GM23338 (cell line): ENCODE data around the gene SEMA4D. TPM values are rescaled to one million over a fixed set of nuclear protein-coding genes. Genes with fewer than 3 reads are reported as not detected.

Source experiments
- ATAC-seq: fragments of 200-7000 bp; cut with Tn5 transposase; 3 replicates; pipeline ENCODE4 v1.9.1; 2020
- DNase-seq: peaks from one replicate; pipeline ENCODE4 v3.0.0-alpha.2; 2015; ENCODE audit warnings: low spot score
- H2AFZ ChIP-seq: fragments of 200-600 bp; sonication (generic); 2 replicates; pipeline ENCODE4 v1.8.0; 2016; ENCODE audit warnings: antibody characterized with exemption, mild to moderate bottlenecking, moderate library complexity
- H3F3A ChIP-seq: fragments of 200-600 bp; sonication (generic); replicated peaks from 2 replicates; pipeline ENCODE4 v1.8.0; 2017; ENCODE audit warnings: antibody characterized with exemption, mixed run types, low read depth
- H3K27ac ChIP-seq: fragments of 200-600 bp; sonication (generic); 2 replicates; pipeline ENCODE4 v1.6.1; 2016; ENCODE audit warnings: low read depth
- H3K27me3 ChIP-seq: fragments of 200-600 bp; sonication (generic); 2 replicates; pipeline ENCODE4 v1.8.0; 2016; ENCODE audit warnings: mild to moderate bottlenecking, mixed run types, moderate library complexity; ENCODE audit not compliant: insufficient read depth
- H3K36me3 ChIP-seq: fragments of 200-600 bp; sonication (generic); 2 replicates; pipeline ENCODE4 v1.8.0; 2016; ENCODE audit warnings: mild to moderate bottlenecking; ENCODE audit not compliant: insufficient read depth
- H3K4me1 ChIP-seq: fragments of 200-600 bp; sonication (generic); 2 replicates; pipeline ENCODE4 v1.8.0; 2016; ENCODE audit warnings: mild to moderate bottlenecking, moderate library complexity; ENCODE audit not compliant: insufficient read depth
- H3K4me2 ChIP-seq: fragments of 200-600 bp; sonication (generic); 2 replicates; pipeline ENCODE4 v1.7.1; 2017; ENCODE audit warnings: mixed run types
- H3K4me3 ChIP-seq: fragments of 200-600 bp; sonication (generic); 2 replicates; pipeline ENCODE4 v1.6.1; 2016; ENCODE audit warnings: mixed run types
- H3K79me2 ChIP-seq: fragments of 200-600 bp; sonication (generic); replicated peaks from 2 replicates; pipeline ENCODE4 v1.8.0; 2017; ENCODE audit warnings: mild to moderate bottlenecking; ENCODE audit not compliant: insufficient read depth
- H3K9me2 ChIP-seq: fragments of 200-600 bp; sonication (generic); 2 replicates; pipeline ENCODE4 v1.8.0; 2017; ENCODE audit not compliant: insufficient read depth
- H4K20me1 ChIP-seq: fragments of 200-600 bp; sonication (generic); replicated peaks from 2 replicates; pipeline ENCODE4 v1.8.0; 2017; ENCODE audit warnings: mild to moderate bottlenecking; ENCODE audit not compliant: insufficient read depth
- H3K27ac Mint-ChIP-seq: 2 replicates; pipeline ENCODE4 v1.8.0; 2020; ENCODE audit warnings: inconsistent platforms, mild to moderate bottlenecking, moderate library complexity, mixed read lengths
- H3K27me3 Mint-ChIP-seq: 3 replicates; pipeline ENCODE4 v1.8.0; 2022; ENCODE audit warnings: low read depth, mild to moderate bottlenecking, moderate library complexity, mixed read lengths, inconsistent platforms; ENCODE audit not compliant: insufficient read depth, poor library complexity
- H3K36me3 Mint-ChIP-seq: 3 replicates; pipeline ENCODE4 v1.8.0; 2021; ENCODE audit warnings: low read depth, mild to moderate bottlenecking, inconsistent platforms, moderate library complexity, mixed read lengths
- H3K4me1 Mint-ChIP-seq: 3 replicates; pipeline ENCODE4 v1.8.0; 2020; ENCODE audit warnings: mild to moderate bottlenecking, inconsistent platforms, mixed read lengths
- H3K4me3 Mint-ChIP-seq: 3 replicates; pipeline ENCODE4 v1.8.0; 2021; ENCODE audit warnings: moderate library complexity, mild to moderate bottlenecking, inconsistent platforms, mixed read lengths
- H3K9me3 Mint-ChIP-seq: 3 replicates; pipeline ENCODE4 v1.8.0; 2020; ENCODE audit warnings: moderate library complexity, mild to moderate bottlenecking, inconsistent platforms, mixed read lengths
- CREB1 ChIP-seq: fragments of 250-450 bp; sonication (Bioruptor Pico); IDR thresholded peaks from 2 replicates; pipeline ENCODE4 v1.5.0; 2020; ENCODE audit warnings: low read depth, mild to moderate bottlenecking, moderate library complexity
- EZH2 ChIP-seq: fragments of 200-600 bp; sonication (generic); IDR thresholded peaks from one replicate; pipeline ENCODE4 v1.8.0; 2017; ENCODE audit warnings: antibody characterized with exemption, mild to moderate bottlenecking, low read depth; ENCODE audit not compliant: unreplicated experiment
- EZH2phosphoT487 ChIP-seq: fragments of 200-600 bp; sonication (generic); IDR thresholded peaks from one replicate; pipeline ENCODE4 v1.8.1; 2018; ENCODE audit warnings: antibody characterized with exemption; ENCODE audit not compliant: unreplicated experiment
- JUNB ChIP-seq: IDR thresholded peaks from one replicate; pipeline ENCODE4 v1.6.1; 2016; ENCODE audit warnings: antibody characterized with exemption; ENCODE audit not compliant: unreplicated experiment
- NANOG ChIP-seq: IDR thresholded peaks from 2 replicates; pipeline ENCODE4 v1.6.1; 2016; ENCODE audit warnings: antibody characterized with exemption, borderline replicate concordance
- POLR2AphosphoS5 ChIP-seq: IDR thresholded peaks from 2 replicates; pipeline ENCODE4 v1.6.1; 2016; ENCODE audit warnings: antibody characterized with exemption, low read depth
- REST ChIP-seq: IDR thresholded peaks from one replicate; pipeline ENCODE4 v1.6.1; 2018; ENCODE audit warnings: antibody characterized with exemption; ENCODE audit not compliant: unreplicated experiment
- STAT1 ChIP-seq: IDR thresholded peaks from one replicate; pipeline ENCODE4 v1.6.1; 2016; ENCODE audit warnings: antibody characterized with exemption; ENCODE audit not compliant: unreplicated experiment
- ZNF114 ChIP-seq: fragments of 250-450 bp; sonication (Bioruptor Pico); IDR thresholded peaks from 2 replicates; pipeline ENCODE4 v1.5.0; 2020; ENCODE audit warnings: mild to moderate bottlenecking, moderate library complexity
- ZNF331 ChIP-seq: fragments of 250-450 bp; sonication (Bioruptor Pico); IDR thresholded peaks from 2 replicates; pipeline ENCODE4 v1.5.0; 2020; ENCODE audit warnings: low read depth, mild to moderate bottlenecking, moderate library complexity
- polyA plus RNA-seq: library from polyadenylated mRNA; unstranded; fragments of >200 nt; fragmentation: Nextera tagmentation; extraction: Ambion mirVana; gene quantifications from 2 replicates; pipeline ENCODE4 v1.2.1, GENCODE V29; 2016
- total RNA-seq: library from RNA; depleted of rRNA; stranded (reverse); fragments of >200 nt; shearing (Covaris generic); gene quantifications from 2 replicates; pipeline ENCODE4 v1.2.3, GENCODE V29; 2014
- TF ChIP-seq, protein P1 (sequence below), 2 experiments: fragments of 200-600 bp in 1 of 2; sonication (generic) in 1 of 2; conservative IDR thresholded peaks; 2 replicates each; pipeline versions ENCODE4 v1.5.1 to v1.6.1; 2016 to 2017; ENCODE audit warnings: antibody characterized with exemption in 2 of 2, low read depth in 2 of 2, mild to moderate bottlenecking in 2 of 2, moderate library complexity in 1 of 2
- TF ChIP-seq, protein P2 (sequence below): IDR thresholded peaks from 2 replicates; pipeline ENCODE4 v1.6.1; 2016; ENCODE audit warnings: antibody characterized with exemption
- TF ChIP-seq, protein P3 (sequence below): fragments of 250-450 bp; sonication (Bioruptor Pico); IDR thresholded peaks from 2 replicates; pipeline ENCODE4 v1.5.0; 2020; ENCODE audit warnings: mild to moderate bottlenecking, moderate library complexity

The SEMA4D gene
- total and polyA plus RNA-seq, 2 experiments from 2014 or later, result 19.3 to 63.0 TPM

DNA sequence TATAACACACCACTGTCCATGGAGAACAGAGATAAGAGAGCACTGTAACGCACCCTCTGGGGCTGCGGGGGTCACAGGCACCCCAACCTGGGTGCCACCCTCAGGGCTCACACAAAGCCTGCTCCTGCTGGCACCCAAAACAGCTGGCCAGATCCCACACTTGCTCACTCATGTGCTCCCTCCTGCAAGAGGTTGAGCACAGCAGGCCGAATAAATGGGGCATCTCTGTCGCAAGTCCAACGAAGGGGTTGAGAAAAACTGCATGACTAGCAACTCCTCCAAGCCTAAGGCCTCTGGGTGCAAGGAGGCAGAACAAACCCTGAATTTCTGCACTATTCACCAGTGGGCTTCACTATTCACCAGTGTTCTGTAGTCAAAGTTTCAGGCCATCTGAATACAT is 99.3 kb downstream of the SEMA4D start:
- Histone ChIP-seq H3K9me2 (no peaks in the 10 kb centered on the region), H3K79me2 (no peaks in the 10 kb centered on the region), H2AFZ (no peak overlapping the region), H3K27me3 (no peaks in the 10 kb centered on the region), H3K4me1 (no peaks in the 10 kb centered on the region), H3F3A (no peaks in the 10 kb centered on the region), H3K4me2 (no peak overlapping the region), H3K27ac (no peak overlapping the region), H4K20me1 (peaks cover 7% of the 10 kb centered on the region; the same call in 1 of the 2 replicates), H3K4me3 (no peak overlapping the region), H3K36me3 (peaks cover 12% of the 10 kb centered on the region; the same call in 1 of the 2 replicates)
- Mint-ChIP-seq H3K4me3 (no peak overlapping the region), H3K9me3 (no peaks in the 10 kb centered on the region), H3K27ac (no peak overlapping the region), H3K36me3 (peaks cover 57% of the 10 kb centered on the region), H3K27me3 (peaks cover 4% of the 10 kb centered on the region), H3K4me1 (no peaks in the 10 kb centered on the region)
- no peak for DNase-seq
- no peak for TF ChIP-seq REST
- TF ChIP-seq JUNB, result no peak
- TF ChIP-seq EZH2, result no peak
- no peak for TF ChIP-seq STAT1
- TF ChIP-seq NANOG, result no peak
- TF ChIP-seq, protein P1, sequence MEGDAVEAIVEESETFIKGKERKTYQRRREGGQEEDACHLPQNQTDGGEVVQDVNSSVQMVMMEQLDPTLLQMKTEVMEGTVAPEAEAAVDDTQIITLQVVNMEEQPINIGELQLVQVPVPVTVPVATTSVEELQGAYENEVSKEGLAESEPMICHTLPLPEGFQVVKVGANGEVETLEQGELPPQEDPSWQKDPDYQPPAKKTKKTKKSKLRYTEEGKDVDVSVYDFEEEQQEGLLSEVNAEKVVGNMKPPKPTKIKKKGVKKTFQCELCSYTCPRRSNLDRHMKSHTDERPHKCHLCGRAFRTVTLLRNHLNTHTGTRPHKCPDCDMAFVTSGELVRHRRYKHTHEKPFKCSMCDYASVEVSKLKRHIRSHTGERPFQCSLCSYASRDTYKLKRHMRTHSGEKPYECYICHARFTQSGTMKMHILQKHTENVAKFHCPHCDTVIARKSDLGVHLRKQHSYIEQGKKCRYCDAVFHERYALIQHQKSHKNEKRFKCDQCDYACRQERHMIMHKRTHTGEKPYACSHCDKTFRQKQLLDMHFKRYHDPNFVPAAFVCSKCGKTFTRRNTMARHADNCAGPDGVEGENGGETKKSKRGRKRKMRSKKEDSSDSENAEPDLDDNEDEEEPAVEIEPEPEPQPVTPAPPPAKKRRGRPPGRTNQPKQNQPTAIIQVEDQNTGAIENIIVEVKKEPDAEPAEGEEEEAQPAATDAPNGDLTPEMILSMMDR (conservative IDR thresholded peaks at IDR 0.05; ENCODE audit: low read depth in 2 of 2), result no peak
- TF ChIP-seq, protein P2, sequence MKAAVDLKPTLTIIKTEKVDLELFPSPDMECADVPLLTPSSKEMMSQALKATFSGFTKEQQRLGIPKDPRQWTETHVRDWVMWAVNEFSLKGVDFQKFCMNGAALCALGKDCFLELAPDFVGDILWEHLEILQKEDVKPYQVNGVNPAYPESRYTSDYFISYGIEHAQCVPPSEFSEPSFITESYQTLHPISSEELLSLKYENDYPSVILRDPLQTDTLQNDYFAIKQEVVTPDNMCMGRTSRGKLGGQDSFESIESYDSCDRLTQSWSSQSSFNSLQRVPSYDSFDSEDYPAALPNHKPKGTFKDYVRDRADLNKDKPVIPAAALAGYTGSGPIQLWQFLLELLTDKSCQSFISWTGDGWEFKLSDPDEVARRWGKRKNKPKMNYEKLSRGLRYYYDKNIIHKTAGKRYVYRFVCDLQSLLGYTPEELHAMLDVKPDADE, result no peak
- TF ChIP-seq EZH2phosphoT487, result no peak
- no peak for TF ChIP-seq CREB1 (CRISPR knock-in tag)
- TF ChIP-seq, protein P3, sequence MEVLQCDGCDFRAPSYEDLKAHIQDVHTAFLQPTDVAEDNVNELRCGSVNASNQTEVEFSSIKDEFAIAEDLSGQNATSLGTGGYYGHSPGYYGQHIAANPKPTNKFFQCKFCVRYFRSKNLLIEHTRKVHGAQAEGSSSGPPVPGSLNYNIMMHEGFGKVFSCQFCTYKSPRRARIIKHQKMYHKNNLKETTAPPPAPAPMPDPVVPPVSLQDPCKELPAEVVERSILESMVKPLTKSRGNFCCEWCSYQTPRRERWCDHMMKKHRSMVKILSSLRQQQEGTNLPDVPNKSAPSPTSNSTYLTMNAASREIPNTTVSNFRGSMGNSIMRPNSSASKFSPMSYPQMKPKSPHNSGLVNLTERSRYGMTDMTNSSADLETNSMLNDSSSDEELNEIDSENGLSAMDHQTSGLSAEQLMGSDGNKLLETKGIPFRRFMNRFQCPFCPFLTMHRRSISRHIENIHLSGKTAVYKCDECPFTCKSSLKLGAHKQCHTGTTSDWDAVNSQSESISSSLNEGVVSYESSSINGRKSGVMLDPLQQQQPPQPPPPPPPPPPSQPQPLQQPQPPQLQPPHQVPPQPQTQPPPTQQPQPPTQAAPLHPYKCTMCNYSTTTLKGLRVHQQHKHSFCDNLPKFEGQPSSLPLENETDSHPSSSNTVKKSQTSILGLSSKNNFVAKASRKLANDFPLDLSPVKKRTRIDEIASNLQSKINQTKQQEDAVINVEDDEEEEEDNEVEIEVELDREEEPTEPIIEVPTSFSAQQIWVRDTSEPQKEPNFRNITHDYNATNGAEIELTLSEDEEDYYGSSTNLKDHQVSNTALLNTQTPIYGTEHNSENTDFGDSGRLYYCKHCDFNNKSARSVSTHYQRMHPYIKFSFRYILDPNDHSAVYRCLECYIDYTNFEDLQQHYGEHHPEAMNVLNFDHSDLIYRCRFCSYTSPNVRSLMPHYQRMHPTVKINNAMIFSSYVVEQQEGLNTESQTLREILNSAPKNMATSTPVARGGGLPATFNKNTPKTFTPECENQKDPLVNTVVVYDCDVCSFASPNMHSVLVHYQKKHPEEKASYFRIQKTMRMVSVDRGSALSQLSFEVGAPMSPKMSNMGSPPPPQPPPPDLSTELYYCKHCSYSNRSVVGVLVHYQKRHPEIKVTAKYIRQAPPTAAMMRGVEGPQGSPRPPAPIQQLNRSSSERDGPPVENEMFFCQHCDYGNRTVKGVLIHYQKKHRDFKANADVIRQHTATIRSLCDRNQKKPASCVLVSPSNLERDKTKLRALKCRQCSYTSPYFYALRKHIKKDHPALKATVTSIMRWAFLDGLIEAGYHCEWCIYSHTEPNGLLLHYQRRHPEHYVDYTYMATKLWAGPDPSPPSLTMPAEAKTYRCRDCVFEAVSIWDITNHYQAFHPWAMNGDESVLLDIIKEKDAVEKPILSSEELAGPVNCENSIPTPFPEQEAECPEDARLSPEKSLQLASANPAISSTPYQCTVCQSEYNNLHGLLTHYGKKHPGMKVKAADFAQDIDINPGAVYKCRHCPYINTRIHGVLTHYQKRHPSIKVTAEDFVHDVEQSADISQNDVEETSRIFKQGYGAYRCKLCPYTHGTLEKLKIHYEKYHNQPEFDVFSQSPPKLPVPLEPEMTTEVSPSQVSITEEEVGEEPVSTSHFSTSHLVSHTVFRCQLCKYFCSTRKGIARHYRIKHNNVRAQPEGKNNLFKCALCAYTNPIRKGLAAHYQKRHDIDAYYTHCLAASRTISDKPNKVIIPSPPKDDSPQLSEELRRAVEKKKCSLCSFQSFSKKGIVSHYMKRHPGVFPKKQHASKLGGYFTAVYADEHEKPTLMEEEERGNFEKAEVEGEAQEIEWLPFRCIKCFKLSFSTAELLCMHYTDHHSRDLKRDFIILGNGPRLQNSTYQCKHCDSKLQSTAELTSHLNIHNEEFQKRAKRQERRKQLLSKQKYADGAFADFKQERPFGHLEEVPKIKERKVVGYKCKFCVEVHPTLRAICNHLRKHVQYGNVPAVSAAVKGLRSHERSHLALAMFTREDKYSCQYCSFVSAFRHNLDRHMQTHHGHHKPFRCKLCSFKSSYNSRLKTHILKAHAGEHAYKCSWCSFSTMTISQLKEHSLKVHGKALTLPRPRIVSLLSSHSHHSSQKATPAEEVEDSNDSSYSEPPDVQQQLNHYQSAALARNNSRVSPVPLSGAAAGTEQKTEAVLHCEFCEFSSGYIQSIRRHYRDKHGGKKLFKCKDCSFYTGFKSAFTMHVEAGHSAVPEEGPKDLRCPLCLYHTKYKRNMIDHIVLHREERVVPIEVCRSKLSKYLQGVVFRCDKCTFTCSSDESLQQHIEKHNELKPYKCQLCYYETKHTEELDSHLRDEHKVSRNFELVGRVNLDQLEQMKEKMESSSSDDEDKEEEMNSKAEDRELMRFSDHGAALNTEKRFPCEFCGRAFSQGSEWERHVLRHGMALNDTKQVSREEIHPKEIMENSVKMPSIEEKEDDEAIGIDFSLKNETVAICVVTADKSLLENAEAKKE, result no peak
- TF ChIP-seq POLR2AphosphoS5, result no peak
- TF ChIP-seq ZNF331 (CRISPR knock-in tag), result no peak
- no peak for TF ChIP-seq ZNF114 (CRISPR knock-in tag)
- no peak for ATAC-seq
